ENCODE results near the gene NCF1.
"Not testable (repeated sequence)": the region's sequence is repeated elsewhere in the genome, so short reads cannot be mapped to it uniquely, and the experiment has no call there.

Gene NCF1

DNA sequence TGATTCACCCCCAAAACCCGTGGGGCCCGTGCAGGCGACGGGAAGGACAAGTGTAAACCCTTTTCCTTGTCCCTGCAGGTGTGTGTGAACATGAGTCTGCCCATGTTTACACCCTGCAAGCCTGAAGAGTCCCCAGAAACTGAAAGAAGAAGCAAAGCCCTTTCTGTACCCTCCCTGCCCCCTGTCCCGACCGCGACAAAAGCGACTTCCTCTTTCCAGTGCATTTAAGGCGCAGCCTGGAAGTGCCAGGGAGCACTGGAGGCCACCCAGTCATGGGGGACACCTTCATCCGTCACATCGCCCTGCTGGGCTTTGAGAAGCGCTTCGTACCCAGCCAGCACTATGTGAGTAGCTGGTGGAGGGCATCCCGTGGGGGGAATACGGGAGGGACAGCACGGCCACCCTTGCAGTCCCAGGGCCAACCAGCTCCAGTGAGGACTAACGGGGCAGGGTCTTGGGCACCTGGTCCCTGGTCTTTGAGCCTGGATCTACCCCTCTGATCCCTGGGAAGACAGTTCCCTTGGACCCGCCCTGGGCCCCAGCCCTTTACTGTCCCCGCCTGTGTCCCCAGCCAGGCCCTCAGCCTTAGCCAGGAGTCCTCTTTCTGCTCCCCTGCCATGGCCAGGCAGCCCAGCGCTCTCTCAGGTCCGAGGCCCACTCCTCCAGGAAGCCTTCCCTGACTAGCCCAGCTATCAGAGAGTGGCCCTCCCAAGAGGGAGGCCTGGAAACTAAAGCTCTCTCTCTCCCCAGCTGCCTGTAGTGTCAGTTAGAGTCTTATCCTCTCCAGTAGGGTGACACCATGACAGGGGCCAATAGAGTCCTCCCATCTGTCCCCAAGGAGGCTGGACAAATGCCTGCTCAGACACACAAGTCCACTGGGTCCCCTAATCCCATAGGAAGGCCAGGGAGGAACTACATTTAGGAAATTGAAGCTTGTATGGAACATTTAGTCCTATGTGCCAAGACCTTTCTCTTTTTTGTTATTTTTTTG, at the start of gene NCF1:
NCF1 (plus strand) TSS at position 252 of the 991 bp plus-strand sequence; CDS start at position 273, 21 bp downstream.
- DNase-seq = not testable (repeated sequence)

GRCh38 chr7:74725840-74726239, 48.0 kb upstream of the NCF1 start:
- DNase-seq = no peak

DNA sequence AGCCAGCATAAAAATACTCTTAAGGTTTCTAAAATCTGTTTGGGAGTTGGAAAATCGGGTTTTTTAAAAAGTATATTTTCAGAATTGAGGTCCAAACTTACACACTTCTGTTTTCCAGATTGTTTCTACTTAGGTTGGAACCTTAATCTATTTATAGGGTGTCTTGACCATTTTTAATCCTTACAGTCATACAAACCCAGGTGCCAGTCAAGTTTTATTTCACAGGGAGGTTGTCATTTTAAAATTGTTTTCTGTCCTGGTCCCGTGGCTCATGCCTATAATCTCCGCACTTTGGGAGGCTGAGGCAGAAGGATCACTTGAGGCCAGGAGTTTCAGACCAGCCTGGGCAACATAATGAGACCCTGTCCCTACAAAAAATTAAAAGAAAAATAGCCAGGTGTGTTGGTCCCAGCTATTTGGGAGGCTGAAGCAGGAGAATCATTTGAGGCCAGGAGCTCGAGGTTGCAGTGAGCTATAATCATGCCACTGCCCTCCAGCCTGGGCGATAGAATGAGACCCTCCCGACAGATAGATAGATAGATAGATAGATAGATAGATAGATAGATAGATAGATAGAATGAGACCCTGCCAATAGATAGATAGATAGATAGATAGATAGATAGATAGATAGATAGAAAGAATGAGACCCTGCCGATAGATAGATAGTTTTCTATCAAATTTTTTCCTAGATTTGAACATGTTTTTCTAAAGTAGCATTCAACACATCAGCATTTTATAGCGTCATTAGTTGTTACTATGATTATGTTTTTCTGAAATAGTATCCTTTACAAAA, 47.3 kb upstream of the NCF1 start:
- no peak for DNase-seq

- DNase-seq = not testable (repeated sequence)
Observed at GRCh38 chr7:74728686-74729085, 45.1 kb upstream of the NCF1 start.

DNA sequence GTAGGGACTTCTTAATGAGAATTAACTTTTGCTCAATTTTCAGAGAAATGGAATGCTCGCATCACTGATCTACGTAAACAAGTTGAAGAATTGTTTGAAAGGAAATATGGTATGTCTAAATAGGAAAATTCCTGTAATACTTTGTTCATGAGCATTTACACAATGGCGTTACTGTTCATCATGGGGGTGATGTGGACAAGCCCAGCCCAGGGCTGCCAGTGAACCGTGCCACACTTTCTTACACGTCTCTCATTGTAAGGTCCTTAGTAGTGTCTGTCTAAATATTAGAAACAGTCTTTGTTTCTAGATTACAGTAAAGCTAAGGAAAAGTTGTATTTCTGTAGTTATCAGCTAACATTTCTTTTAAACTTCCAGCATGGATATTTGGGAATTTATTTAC, 43.6 kb upstream of the NCF1 start:
- DNase-seq = not testable (repeated sequence)

- not testable (repeated sequence) for DNase-seq
Observed at GRCh38 chr7:74739974-74740703, 33.7 kb upstream of the NCF1 start.

DNA sequence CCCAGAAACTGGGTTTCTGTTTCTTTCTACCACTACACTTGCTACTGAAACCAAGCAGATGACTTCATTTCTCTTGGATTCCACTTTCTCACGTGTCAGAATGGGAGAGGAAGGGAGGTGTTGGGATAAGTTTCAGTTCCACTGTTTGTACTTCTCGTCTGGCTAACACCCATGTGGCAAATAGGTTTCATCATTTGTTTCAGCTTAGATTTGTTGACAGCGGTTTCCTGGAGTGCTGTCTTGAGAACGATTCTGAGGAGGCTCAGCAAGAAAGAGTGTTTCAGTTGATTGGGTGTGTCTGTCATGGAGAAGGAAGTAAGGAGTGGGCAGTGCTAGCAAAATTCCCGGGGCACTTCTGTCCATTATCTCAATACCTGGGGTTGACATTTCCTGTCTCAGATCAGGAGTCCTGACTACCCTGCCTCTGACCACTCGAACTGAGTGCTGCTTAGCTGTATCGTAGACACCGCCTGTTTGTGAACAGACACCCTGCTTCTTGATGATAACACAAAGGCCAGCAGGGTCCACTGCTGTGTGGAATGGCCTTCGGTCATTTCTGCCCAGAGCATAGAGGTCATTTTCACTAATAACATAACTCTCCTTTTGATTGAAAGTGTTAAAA, 29.8 kb upstream of the NCF1 start:
- not testable (repeated sequence) for DNase-seq

DNA sequence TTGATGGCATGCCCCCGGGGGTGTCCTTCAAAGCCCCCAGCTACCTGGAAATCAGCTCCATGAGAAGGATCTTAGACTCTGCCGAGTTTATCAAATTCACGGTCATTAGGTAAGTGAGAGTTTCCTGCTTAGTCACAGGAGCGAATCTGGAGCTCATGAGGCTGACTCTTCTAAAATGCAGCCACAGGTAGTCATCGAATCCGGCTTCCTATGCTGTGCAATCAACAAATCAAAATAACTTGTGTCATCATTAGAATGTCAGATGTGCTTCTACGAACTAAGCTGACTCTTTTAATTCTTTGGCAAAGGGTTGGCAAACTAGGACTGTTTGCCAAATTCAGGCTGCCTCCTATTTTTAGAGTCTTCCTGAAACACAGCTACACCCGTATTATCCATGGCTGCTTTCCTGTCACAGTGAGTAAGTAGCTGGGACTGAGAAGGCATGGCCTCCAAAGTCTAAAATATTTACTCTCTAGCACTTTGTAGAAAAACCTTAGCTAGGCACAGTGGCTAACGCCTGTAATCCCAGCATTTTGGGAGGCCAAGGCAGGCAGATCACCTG, 19.8 kb upstream of the NCF1 start:
- not testable (repeated sequence) for DNase-seq

DNA sequence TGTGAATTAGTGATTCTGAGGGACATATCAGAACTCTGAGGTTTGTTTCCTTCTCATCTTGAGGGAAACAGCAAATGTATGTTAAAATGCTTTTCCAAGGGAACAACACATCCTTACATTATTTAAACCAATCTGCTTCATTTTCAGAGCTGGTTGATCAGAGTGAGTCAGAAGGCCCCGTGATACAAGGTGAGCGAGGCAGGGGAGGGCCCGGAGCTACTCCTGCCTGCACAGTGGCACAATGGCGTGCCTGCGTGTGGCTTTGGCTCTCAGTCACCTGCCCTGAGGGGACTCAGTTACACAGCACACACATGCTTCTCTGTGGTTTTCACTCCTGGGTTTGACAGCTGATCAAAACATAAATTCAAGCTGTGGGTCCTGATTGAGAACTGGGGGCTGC, 17.1 kb upstream of the NCF1 start:
- not testable (repeated sequence) for DNase-seq

GRCh38 chr7:74758268-74758667, 15.5 kb upstream of the NCF1 start:
- DNase-seq = not testable (repeated sequence)

DNA sequence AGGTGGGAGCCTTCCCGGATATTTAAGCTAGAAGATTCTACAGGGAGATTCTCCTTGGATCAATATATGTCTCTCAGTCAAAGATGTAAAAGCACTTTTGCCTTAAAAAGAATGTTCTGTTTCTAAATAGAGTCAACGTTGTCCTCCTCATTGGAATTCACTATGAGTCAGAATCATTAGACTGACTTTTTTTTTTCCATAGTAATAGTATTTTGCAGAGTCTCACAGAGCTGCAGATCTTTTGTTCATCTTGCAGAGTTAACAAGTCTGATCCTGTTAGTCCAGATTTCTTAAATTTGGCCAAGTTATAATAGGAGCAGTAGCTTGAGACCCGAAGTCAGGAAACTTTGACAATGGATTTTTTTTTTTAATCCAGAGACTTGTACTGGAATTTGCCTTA, 14.8 kb upstream of the NCF1 start:
- not testable (repeated sequence) for DNase-seq

DNA sequence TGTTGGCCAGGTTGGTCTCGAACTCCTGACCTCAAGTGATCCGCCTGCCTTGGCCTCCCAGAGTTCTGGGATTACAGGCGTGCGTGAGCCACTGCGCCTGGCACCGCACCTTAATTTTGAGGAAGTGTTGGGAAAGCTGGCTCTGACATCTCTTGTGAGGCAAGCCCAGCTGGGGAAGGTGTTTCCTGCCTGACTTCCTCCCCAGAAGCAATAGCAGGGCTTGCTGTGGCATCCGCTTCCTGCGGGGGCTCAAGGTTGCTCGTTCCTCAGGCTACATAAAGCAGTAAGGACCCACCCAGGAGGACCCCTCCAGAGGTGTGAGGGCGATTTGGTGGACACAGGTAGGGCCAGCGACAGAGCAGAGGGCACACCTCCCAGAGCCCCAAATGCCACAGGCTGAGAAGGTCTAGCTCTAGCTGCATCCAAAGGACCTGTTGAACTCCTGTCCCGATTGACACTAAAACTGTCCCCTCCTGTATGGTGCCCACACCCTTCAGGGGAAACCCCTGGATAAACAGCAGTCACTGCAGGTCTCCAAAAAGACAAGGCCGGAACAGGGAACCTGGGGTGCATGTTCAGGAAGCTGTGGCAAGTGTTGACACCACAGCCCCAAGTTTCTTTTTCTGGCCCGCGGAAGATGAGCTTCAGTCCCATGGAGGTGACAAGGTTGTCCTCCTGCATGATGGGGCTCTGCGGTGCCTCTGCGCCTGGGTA, 8.4 kb upstream of the NCF1 start:
- not testable (repeated sequence) for DNase-seq

- DNase-seq = not testable (repeated sequence)
Observed at GRCh38 chr7:74766509-74766908, 7.3 kb upstream of the NCF1 start.

- DNase-seq = not testable (repeated sequence)
Observed at GRCh38 chr7:74766991-74767390, 6.8 kb upstream of the NCF1 start.

DNA sequence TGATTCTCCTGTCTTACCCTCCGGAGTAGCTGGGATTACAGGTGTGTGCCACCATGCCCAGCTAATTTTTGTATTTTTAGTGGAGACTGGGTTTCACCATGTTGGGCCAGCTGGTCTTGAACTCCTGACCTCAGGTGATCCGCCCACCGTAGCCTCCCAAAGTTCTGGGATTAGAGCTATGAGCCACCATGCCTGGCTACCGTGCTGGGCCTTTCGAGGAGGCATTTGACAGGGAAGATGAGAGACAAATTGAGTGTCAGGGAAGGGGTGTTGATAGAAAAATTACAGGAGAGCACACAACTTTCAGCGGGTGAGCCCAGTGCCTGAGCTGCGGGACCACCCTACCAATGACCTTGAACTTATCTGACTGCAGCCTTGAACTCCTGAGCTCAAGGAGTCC, 3.7 kb upstream of the NCF1 start:
- DNase-seq = not testable (repeated sequence)

DNA sequence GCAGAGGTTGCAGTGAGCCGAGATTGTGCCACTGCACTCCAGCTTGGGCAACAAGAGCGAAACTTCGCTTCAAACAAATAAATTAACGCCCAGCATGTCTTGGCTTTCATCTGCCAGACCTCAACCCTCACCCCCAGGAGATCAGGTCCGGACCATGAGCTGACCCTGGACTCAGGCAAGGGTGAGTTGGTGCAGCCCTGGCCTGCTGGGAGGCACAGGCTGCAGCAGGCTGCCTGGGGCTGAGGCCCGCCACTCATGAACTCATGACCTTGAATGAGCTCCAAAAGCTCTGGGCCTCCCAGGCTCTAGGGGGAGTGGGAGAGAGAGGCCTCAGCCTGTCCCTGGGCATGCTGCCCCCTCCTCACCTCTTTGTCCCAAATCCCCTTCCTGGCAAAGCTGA, 1.7 kb upstream of the NCF1 start:
- DNase-seq = not testable (repeated sequence)

GRCh38 chr7:74775111-74775510, 1.3 kb downstream of the NCF1 start:
- not testable (repeated sequence) for DNase-seq

DNA sequence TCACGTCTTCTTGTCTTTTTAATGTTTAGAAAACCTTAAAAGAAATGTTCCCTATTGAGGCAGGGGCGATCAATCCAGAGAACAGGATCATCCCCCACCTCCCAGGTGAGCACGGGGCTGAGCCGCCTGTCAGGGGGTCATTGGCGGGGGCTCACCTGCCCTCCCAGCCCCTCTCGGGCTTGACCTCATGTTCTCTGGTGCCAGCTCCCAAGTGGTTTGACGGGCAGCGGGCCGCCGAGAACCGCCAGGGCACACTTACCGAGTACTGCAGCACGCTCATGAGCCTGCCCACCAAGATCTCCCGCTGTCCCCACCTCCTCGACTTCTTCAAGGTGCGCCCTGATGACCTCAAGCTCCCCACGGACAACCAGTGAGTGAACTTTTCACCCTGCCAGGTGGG, 5.2 kb downstream of the NCF1 start:
- DNase-seq = not testable (repeated sequence)

DNA sequence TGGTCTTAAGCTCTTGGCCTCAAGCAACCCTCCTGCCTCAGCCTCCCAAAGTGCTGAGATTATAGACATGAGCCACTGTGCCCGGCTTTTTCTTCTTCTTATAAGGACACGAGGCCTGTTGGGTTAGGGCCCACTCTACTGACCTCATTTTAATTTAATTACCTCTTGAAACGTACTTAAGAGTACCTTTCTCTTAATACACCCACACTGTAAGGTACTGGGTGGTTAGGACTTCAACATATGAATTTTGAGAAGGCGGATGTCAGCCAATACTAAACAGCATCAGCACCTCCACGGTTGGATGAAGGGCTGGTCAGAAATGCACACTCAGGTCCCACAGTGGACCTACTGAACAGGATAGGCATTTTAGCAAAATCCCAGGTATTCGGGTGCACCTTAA, 7.9 kb downstream of the NCF1 start:
- not testable (repeated sequence) for DNase-seq

GRCh38 chr7:74783595-74783994, 9.8 kb downstream of the NCF1 start:
- not testable (repeated sequence) for DNase-seq

All from activated CD4-positive, alpha-beta T cell treated with anti-CD3 and anti-CD28 coated beads for 4 hours (primary cell).